Stomach (tissue), 4 donors: Measurements from ENCODE around the gene COBL.

Experiments
- EP300 ChIP-seq: sonication (generic); formaldehyde crosslinking; IDR thresholded peaks from one replicate; pipeline ENCODE4 v1.6.1; 2017; ENCODE audit warnings: antibody characterized with exemption
- POLR2A ChIP-seq, 4 donors: fragments of 450-650 bp; IDR thresholded peaks; one replicate each; pipeline ENCODE4 v1.6.1; 2016; ENCODE audit warnings: antibody characterized with exemption in 4 of 4, control low read depth in 2 of 4, mild to moderate bottlenecking in 1 of 4, moderate library complexity in 1 of 4
- POLR2AphosphoS5 ChIP-seq, 3 donors: sonication (generic); formaldehyde crosslinking; IDR thresholded peaks; one replicate each; pipeline ENCODE4 v1.6.1; 2016; ENCODE audit warnings: antibody characterized with exemption in 3 of 3
- TF ChIP-seq, protein P1 (sequence below), 7 experiments: fragments of 450-650 bp in 4 of 7; fragments of 200-600 bp in 3 of 7; sonication (generic) in 3 of 7; IDR thresholded peaks; one replicate each; pipeline ENCODE4 v1.5.1; 2016 to 2019; ENCODE audit warnings: antibody characterized with exemption in 7 of 7, control low read depth in 2 of 7, mild to moderate bottlenecking in 1 of 7

DNA sequence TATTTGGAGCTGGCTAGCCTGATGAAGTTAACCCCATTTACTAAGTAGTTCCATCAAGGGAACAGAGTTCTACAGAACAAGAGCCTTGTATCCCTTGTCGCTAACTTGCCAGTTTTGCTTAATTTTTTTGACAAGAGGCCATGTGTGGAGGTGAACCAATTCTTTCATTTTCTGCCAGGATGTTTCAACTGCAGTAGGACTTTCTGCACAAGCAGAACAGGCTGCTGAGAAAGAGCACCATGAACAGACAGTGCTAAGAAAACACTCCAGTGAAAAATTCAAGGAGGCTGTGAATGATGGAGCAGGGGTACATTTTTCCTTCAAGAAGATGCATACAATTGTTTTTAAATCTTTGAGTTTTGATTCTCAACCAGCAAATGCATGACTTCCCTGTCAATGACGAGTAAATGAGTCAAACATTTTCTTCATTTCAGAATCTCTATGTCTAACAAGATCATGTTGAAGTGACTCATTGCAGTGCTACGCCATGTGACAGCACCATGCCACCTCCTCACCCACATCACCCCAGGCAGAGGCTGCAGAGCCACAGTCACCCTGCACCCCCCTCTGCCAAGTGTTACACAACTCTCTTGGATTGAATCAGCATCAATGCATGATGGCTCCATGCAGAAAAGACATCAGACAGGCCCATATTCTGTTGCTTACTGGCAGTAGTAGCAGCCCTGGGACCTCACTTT lies 193.1 kb downstream of the COBL start:
- TF ChIP-seq, protein P1, sequence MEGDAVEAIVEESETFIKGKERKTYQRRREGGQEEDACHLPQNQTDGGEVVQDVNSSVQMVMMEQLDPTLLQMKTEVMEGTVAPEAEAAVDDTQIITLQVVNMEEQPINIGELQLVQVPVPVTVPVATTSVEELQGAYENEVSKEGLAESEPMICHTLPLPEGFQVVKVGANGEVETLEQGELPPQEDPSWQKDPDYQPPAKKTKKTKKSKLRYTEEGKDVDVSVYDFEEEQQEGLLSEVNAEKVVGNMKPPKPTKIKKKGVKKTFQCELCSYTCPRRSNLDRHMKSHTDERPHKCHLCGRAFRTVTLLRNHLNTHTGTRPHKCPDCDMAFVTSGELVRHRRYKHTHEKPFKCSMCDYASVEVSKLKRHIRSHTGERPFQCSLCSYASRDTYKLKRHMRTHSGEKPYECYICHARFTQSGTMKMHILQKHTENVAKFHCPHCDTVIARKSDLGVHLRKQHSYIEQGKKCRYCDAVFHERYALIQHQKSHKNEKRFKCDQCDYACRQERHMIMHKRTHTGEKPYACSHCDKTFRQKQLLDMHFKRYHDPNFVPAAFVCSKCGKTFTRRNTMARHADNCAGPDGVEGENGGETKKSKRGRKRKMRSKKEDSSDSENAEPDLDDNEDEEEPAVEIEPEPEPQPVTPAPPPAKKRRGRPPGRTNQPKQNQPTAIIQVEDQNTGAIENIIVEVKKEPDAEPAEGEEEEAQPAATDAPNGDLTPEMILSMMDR (IDR thresholded peaks at IDR 0.05) = no peak
- TF ChIP-seq POLR2A (IDR thresholded peaks at IDR 0.05) = no peak
- peak in 1 of 3 donors; percentile 10 for TF ChIP-seq POLR2AphosphoS5 (IDR thresholded peaks at IDR 0.05)
- TF ChIP-seq EP300 = no peak
